ENCODE data around the gene NEU3. TPM values are rescaled to one million over a fixed set of nuclear protein-coding genes. Genes with fewer than 3 reads are reported as not detected.

The NEU3 gene
- total and polyA plus RNA-seq, 2 donors (not counting 1 experiment from before 2014, with no cell fraction given) = 17.0 to 17.4 TPM

DNA sequence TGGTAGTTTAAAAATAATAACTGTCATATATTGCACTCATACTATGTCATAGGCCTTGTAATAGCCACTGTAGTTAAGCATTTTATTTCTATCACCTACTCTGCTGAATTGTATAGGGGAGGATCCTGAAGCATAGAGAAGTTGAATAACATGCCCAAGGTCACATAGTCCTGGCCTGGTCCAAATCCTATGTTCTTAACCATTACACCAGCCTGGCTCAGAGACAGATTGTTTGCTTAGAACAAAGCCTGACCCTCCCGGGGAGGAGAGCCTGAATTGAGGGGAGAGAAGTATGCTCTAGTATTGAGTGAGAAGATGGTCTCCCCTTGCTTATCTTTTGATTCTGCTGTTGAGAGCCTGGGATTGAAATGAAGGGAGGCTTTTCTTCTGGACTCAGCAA is 2.2 kb downstream of the NEU3 start:
- no peaks in the 10 kb centered on the region for H3K9me3 Mint-ChIP-seq (ENCODE audit: insufficient read depth)
- H3K4me1 Mint-ChIP-seq = peaks cover 40% of the 10 kb centered on the region
- ChIA-PET CTCF (no interaction called here), POLR2A (no interaction called here)
- Histone ChIP-seq H3K79me2 (ENCODE audit: control insufficient read depth, insufficient read depth, low read length) (peaks cover 18% of the 10 kb centered on the region), H3K27ac (ENCODE audit: low read length in 2 of 2) (no peak overlapping the region), H4K20me1 (ENCODE audit: control insufficient read depth, insufficient read depth, low read length, poor library complexity, severe bottlenecking) (no peaks in the 10 kb centered on the region), H2AFZ (ENCODE audit: insufficient read depth, low read depth, low read length, poor library complexity, severe bottlenecking) (no peak overlapping the region), H3K27me3 (replicated peaks in 1 of 4; ENCODE audit: control extremely low read depth in 1 of 4, control insufficient read depth in 3 of 4, insufficient read depth in 4 of 4, low read length in 3 of 4) (no peaks in the 10 kb centered on the region), H3K9ac (ENCODE audit: low read length) (no peak overlapping the region), H3K4me2 (replicated peaks; ENCODE audit: low read depth, low read length, poor library complexity, severe bottlenecking) (no peak overlapping the region), H3K36me3 (replicated peaks in 1 of 2; ENCODE audit: control extremely low read depth in 1 of 2, control insufficient read depth in 1 of 2, extremely low read depth in 1 of 2, insufficient read depth in 2 of 2, low read length in 1 of 2) (peaks cover 5 to 13% of the 10 kb centered on the region in 2 experiments), H3K4me3 (ENCODE audit: control extremely low read depth in 1 of 5, extremely low read depth in 1 of 5, insufficient read depth in 1 of 5, low read depth in 2 of 5, low read length in 4 of 5) (no peak overlapping the region), H3K4me1 (ENCODE audit: control insufficient read depth in 2 of 2, insufficient read depth in 2 of 2, low read length in 2 of 2) (peaks cover 12 to 28% of the 10 kb centered on the region in 2 donors), H3K9me3 (ENCODE audit: control extremely low read depth in 1 of 3, control insufficient read depth in 2 of 3, insufficient read depth in 1 of 3, low read length in 2 of 3) (no peaks in the 10 kb centered on the region)
- TF ChIP-seq, protein P1, sequence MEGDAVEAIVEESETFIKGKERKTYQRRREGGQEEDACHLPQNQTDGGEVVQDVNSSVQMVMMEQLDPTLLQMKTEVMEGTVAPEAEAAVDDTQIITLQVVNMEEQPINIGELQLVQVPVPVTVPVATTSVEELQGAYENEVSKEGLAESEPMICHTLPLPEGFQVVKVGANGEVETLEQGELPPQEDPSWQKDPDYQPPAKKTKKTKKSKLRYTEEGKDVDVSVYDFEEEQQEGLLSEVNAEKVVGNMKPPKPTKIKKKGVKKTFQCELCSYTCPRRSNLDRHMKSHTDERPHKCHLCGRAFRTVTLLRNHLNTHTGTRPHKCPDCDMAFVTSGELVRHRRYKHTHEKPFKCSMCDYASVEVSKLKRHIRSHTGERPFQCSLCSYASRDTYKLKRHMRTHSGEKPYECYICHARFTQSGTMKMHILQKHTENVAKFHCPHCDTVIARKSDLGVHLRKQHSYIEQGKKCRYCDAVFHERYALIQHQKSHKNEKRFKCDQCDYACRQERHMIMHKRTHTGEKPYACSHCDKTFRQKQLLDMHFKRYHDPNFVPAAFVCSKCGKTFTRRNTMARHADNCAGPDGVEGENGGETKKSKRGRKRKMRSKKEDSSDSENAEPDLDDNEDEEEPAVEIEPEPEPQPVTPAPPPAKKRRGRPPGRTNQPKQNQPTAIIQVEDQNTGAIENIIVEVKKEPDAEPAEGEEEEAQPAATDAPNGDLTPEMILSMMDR (IDR thresholded peaks at IDR 0.05) = no peak
- TF ChIP-seq EZH2 (IDR thresholded peaks at IDR 0.05; ENCODE audit: borderline replicate concordance, insufficient read depth, low read depth, low read length, poor library complexity, severe bottlenecking) = no peak
- H3K27ac Mint-ChIP-seq = no peak overlapping the region
- intact Hi-C loops (cut with micrococcal nuclease) = no loop called here
- no peak for DNase-seq
- no peak overlapping the region for H3K4me3 Mint-ChIP-seq
- no peaks in the 10 kb centered on the region for H3K27me3 Mint-ChIP-seq
- no peak for ATAC-seq (ENCODE audit: low read depth)
- WGBS (ENCODE audit: insufficient coverage) = 67% methylated on average over 1 of the region's 1 CpG

DNA sequence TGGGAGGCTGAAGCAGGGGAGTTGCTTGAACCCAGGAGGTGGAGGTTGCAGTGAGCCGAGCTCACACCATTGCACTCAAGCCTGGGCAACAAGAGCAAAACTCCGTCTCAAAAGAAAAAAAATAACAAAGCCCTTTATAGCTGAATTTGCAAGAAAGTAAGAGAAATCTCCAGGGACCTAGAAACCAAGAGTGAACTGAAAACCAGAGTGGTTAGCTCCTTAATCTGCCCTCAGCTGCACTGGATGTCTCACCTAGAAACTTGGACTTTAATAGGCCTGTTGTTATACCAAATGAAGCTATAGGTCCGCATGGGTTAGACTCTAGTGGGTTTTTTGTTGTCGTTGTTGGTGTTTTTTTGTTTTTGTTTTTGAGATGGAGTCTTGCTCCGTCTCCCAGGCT is 4.1 kb downstream of the NEU3 start:
- H3K9me3 Mint-ChIP-seq (ENCODE audit: insufficient read depth) = no peaks in the 10 kb centered on the region
- no peaks in the 10 kb centered on the region for H3K9me3 ChIP-seq (ENCODE audit: control extremely low read depth in 1 of 3, control insufficient read depth in 2 of 3, insufficient read depth in 1 of 3, low read length in 2 of 3)
- H3K27me3 ChIP-seq (replicated peaks in 1 of 4; ENCODE audit: control extremely low read depth in 1 of 4, control insufficient read depth in 3 of 4, insufficient read depth in 4 of 4, low read length in 3 of 4) = no peaks in the 10 kb centered on the region
- H3K4me2 ChIP-seq (replicated peaks; ENCODE audit: low read depth, low read length, poor library complexity, severe bottlenecking) = no peak overlapping the region
- no peak for ATAC-seq (ENCODE audit: low read depth)
- no peaks in the 10 kb centered on the region for H3K27me3 Mint-ChIP-seq
- H3K79me2 ChIP-seq (ENCODE audit: control insufficient read depth, insufficient read depth, low read length) = peaks cover 18% of the 10 kb centered on the region
- POLR2A ChIA-PET = no interaction called here
- WGBS (ENCODE audit: insufficient coverage) = 71% methylated on average over 3 of the region's 5 CpGs
- H2AFZ ChIP-seq (ENCODE audit: insufficient read depth, low read depth, low read length, poor library complexity, severe bottlenecking) = no peak overlapping the region
- CTCF ChIA-PET = interaction anchor here (1.0 kb wide), 1 partner anchor 30 kb away, joined by 4 read pairs; no protein-coding TSS in a partner anchor
- DNase-seq = peak; percentile 12
- peaks cover 40% of the 10 kb centered on the region for H3K4me1 Mint-ChIP-seq
- no peaks in the 10 kb centered on the region for H4K20me1 ChIP-seq (ENCODE audit: control insufficient read depth, insufficient read depth, low read length, poor library complexity, severe bottlenecking)
- peaks cover 7 to 21% of the 10 kb centered on the region in 2 experiments for H3K36me3 ChIP-seq (replicated peaks in 1 of 2; ENCODE audit: control extremely low read depth in 1 of 2, control insufficient read depth in 1 of 2, extremely low read depth in 1 of 2, insufficient read depth in 2 of 2, low read length in 1 of 2)
- no peak overlapping the region for H3K27ac Mint-ChIP-seq
- no peak overlapping the region for H3K4me3 ChIP-seq (ENCODE audit: control extremely low read depth in 1 of 5, extremely low read depth in 1 of 5, insufficient read depth in 1 of 5, low read depth in 2 of 5, low read length in 4 of 5)
- H3K4me3 Mint-ChIP-seq = no peak overlapping the region
- no peak overlapping the region for H3K9ac ChIP-seq (ENCODE audit: low read length)
- intact Hi-C loops (cut with micrococcal nuclease) = no loop called here
- H3K4me1 ChIP-seq (ENCODE audit: control insufficient read depth in 2 of 2, insufficient read depth in 2 of 2, low read length in 2 of 2) = peaks cover 12 to 28% of the 10 kb centered on the region in 2 donors
- no peak overlapping the region for H3K27ac ChIP-seq (ENCODE audit: low read length in 2 of 2)
- no peak for TF ChIP-seq EZH2 (IDR thresholded peaks at IDR 0.05; ENCODE audit: borderline replicate concordance, insufficient read depth, low read depth, low read length, poor library complexity, severe bottlenecking)
- TF ChIP-seq, protein P1 (IDR thresholded peaks at IDR 0.05) = no peak

All from B cell (primary cell).